ENCODE measurements around the gene GSDMA.

GSDMA gene

DNA sequence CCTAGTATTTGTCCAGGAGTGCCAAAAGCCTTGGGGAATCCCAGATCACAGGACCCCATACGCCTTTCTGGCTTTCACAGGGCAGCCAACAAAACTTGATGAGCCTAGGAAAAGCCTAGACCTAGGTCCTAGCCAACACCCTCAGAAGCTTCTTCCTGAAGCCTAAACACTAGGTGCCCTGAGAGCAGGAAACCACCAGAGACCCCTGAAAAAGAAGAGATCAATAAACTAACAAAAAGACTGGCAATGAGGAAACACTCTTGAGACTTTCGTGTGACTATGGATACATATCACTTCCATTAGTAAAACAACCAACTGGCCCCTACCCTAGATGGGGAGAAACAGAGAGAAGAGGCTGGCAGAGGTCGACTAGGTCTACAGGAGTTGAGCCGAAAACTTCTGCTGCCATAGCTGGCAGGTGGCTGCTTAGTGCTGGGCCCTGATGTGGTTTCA, 36.6 kb upstream of the GSDMA start:
- TF ChIP-seq, protein P1, sequence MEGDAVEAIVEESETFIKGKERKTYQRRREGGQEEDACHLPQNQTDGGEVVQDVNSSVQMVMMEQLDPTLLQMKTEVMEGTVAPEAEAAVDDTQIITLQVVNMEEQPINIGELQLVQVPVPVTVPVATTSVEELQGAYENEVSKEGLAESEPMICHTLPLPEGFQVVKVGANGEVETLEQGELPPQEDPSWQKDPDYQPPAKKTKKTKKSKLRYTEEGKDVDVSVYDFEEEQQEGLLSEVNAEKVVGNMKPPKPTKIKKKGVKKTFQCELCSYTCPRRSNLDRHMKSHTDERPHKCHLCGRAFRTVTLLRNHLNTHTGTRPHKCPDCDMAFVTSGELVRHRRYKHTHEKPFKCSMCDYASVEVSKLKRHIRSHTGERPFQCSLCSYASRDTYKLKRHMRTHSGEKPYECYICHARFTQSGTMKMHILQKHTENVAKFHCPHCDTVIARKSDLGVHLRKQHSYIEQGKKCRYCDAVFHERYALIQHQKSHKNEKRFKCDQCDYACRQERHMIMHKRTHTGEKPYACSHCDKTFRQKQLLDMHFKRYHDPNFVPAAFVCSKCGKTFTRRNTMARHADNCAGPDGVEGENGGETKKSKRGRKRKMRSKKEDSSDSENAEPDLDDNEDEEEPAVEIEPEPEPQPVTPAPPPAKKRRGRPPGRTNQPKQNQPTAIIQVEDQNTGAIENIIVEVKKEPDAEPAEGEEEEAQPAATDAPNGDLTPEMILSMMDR (IDR thresholded peaks at IDR 0.05; ENCODE audit: borderline replicate concordance, control extremely low read depth, extremely low read depth, insufficient read depth, missing control alignments), result no peak
- in situ Hi-C loops (cut with MboI; ENCODE audit: low sequenced_read_pairs, unreplicated experiment), result no loop called here
- DNase-seq (ENCODE audit: low spot score), result no peak

DNA sequence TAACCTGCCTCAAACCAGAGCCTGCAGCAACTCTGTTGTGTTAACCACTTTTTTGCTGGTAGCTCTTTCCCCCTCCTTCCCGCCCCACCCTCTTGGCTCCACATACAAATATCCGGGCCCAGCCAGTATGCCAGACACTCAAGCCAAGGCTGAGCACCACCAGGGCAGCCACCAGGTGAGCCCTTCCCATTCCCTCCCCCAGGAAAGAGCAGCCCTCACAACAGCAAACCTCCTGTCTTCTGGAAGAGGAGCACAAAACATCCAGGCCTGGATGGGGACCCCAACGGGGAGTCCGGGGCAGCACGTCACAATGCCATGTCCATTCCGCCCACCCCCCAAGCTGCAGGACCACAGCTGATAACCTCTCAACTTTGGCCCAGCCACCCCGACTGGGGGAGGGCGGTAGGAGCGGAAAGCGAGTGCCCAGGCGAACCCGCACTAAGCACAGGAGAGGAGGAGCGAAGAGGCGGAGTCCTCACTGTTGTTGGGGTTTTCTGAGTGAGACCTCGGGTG, 36.2 kb upstream of the GSDMA start:
- in situ Hi-C loops (cut with MboI; ENCODE audit: low sequenced_read_pairs, unreplicated experiment), result no loop called here
- TF ChIP-seq, protein P1 (IDR thresholded peaks at IDR 0.05; ENCODE audit: borderline replicate concordance, control extremely low read depth, extremely low read depth, insufficient read depth, missing control alignments), result no peak
- peak; percentile 68 for DNase-seq (ENCODE audit: low spot score)

DNA sequence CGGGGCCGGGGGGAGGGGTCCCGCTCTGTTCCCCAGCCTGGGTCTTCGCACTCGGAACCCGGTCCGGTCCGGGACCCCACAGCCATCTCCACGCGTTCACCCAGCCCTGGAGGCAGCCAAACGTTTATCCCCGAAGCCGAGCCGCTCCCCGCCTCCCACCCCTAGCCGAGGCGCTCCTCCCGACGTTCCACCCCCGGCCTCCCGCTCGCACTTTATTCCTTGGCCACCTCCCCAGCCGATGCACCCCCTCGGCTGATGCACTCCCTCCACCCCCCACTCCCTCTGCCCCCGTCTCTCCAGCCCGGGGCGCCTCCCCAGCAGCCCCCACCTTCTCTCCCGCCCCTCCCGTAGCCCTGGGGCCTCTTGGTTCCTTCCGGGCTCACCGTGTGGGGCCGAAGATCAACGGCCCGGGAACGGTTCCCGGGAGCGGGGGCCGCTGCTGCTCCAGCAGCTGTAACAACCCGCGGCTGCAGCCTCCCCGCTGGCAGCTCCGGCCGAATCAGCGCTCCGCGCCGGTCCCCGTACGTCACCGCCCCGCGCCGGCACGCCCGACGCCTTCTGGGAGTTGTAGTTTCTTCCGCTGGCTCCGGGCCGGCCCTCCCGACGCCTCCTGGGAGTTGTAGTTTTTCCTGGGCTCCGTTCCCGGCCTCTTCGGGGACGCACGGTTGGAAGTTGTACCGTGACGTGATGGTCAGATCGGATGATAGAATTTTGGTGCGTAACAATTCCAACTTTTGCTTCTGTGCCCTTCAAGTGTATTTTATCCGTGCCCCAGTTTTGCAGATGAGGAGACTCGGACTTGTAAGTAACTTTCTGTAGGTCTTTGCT, 35.5 kb upstream of the GSDMA start, which contains the start of the genes LRRC3C and ORMDL3:
Gene LRRC3C, plus strand, starts transcription at position 632 of the 828 bp plus-strand sequence. CDS start 13,792 bp downstream, outside the sequence.
Gene ORMDL3, minus strand, starts transcription at position 501 of the 828 bp plus-strand sequence. CDS start 3,398 bp downstream, outside the sequence.
- in situ Hi-C loops (cut with MboI; ENCODE audit: low sequenced_read_pairs, unreplicated experiment), result no loop called here
- DNase-seq (ENCODE audit: low spot score), result peak; percentile 95
- TF ChIP-seq, protein P1 (IDR thresholded peaks at IDR 0.05; ENCODE audit: borderline replicate concordance, control extremely low read depth, extremely low read depth, insufficient read depth, missing control alignments), result no peak

DNA sequence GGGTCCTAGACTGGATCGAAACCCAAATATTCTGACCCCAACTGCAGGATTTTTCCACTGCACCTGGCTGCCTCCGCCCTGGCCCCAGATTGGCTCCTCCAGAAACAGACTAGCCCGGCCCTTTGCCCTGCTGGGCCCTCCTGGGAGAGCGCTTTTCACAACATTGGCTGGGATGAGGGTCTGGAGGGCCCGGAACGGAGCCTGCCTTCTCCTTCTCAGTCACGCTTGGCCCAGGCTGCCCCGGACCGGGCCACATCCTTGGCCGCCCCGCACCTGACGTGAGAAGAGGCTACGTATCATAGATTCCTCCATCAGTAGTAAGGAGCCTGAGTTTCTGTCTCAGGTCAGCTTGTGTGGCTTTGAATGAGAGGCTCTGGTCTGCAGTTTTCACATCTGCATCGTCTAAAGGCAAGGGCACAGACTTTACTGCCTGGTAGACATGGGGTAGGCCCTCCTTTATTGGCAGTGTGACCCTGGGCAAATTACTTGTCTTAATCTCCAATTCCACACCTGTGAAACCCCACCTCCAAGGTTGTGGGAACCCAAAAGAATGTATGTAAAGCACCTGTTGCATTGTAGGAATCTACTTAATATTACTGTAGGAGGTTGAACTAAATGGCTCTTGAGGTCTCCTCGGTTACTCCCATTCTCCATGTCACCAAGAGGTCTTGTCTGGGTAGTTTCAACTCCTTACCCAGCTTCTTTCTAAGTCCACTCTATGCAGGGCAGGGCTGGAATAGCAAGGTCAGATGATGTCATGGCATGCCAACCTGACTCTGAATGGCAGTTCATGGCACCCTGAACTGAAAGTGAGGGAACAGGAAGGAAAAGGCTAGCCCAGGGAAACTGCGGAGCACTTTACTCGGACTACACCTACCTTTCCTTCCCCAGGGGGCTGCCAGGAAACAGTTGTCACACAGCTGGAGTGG, 34.6 kb upstream of the GSDMA start:
- no peak for DNase-seq (ENCODE audit: low spot score)
- TF ChIP-seq, protein P1 (IDR thresholded peaks at IDR 0.05; ENCODE audit: borderline replicate concordance, control extremely low read depth, extremely low read depth, insufficient read depth, missing control alignments), result no peak
- in situ Hi-C loops (cut with MboI; ENCODE audit: low sequenced_read_pairs, unreplicated experiment), result no loop called here

DNA sequence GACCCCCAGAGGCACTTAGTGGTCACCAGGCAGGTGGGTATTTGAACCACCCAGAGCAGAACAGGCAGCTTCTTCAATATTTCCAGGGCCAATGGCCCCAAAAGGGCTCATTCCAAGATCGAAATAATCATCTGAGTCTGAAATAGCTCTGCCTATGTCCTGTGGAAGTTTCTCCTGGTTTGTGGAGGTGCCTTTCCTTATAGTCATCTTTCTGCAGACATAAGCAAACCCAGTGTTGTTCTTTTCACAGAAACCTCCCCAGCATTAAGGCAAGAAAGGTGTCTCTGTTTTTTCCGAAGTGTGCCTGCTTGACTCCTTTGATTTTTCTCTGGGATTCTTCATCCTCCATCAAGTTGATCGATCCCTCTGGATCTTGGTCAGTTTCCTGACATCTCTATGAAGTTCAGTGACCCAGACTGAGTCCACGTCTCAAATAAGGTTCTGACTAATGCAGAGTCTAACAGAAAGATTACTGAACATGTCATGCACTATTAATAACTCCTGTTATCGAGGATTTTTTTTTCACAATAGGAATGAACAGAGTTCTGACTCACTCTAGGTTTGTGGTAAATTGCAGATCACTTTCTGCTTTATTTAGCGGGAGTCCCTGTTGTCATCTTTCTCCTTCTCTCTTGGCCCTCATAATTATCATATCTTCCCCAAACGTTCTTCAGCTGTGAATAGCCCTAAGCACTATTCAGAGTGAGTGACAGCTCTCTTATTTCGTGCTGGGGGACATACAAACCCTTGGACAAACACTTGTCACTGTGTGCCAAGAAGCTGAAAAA, 33.8 kb upstream of the GSDMA start:
- in situ Hi-C loops (cut with MboI; ENCODE audit: low sequenced_read_pairs, unreplicated experiment), result no loop called here
- TF ChIP-seq, protein P1 (IDR thresholded peaks at IDR 0.05; ENCODE audit: borderline replicate concordance, control extremely low read depth, extremely low read depth, insufficient read depth, missing control alignments), result no peak
- DNase-seq (ENCODE audit: low spot score), result peak; percentile 56
